ENCODE data around the gene ATXN3L.

- TF ChIP-seq, protein P1, sequence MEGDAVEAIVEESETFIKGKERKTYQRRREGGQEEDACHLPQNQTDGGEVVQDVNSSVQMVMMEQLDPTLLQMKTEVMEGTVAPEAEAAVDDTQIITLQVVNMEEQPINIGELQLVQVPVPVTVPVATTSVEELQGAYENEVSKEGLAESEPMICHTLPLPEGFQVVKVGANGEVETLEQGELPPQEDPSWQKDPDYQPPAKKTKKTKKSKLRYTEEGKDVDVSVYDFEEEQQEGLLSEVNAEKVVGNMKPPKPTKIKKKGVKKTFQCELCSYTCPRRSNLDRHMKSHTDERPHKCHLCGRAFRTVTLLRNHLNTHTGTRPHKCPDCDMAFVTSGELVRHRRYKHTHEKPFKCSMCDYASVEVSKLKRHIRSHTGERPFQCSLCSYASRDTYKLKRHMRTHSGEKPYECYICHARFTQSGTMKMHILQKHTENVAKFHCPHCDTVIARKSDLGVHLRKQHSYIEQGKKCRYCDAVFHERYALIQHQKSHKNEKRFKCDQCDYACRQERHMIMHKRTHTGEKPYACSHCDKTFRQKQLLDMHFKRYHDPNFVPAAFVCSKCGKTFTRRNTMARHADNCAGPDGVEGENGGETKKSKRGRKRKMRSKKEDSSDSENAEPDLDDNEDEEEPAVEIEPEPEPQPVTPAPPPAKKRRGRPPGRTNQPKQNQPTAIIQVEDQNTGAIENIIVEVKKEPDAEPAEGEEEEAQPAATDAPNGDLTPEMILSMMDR (IDR thresholded peaks at IDR 0.05), result no peak
- TF ChIP-seq POLR2A (IDR thresholded peaks at IDR 0.05), result no peak
These were observed 26.8 kb upstream of the ATXN3L start for GRCh38 chrX:13346646-13347045.

Measured in esophagus squamous epithelium (tissue), 4 donors.